Stimulated activated CD8-positive, alpha-beta memory T cell treated with anti-CD3 and anti-CD28 coated beads, Interleukin-7, amount 100 ng/mL, for 24 hours (primary cell): ENCODE results near the gene PPM1L.
"Not testable (repeated sequence)": the region's sequence is repeated elsewhere in the genome, so short reads cannot be mapped to it uniquely, and the experiment has no call there.

Experiments used
- DNase-seq: peaks from one replicate; pipeline ENCODE4 v3.0.0-alpha.2; 2020; ENCODE audit warnings: low read depth

Gene PPM1L

GRCh38 chr3:160987982-160988964 lies 232.2 kb downstream of the PPM1L start:
- DNase-seq, result no peak

- no peak for DNase-seq
These were observed 234.4 kb downstream of the PPM1L start for GRCh38 chr3:160990446-160990845.

- DNase-seq, result no peak
These were observed 236.7 kb downstream of the PPM1L start for GRCh38 chr3:160992712-160993111.

- no peak for DNase-seq
These were observed 240.8 kb downstream of the PPM1L start for GRCh38 chr3:160996811-160997210.

GRCh38 chr3:160998581-160998980 lies 242.6 kb downstream of the PPM1L start:
- no peak for DNase-seq

- DNase-seq, result no peak
These were observed 243.2 kb downstream of the PPM1L start for GRCh38 chr3:160999274-160999673.

GRCh38 chr3:161008086-161008485 lies 252.1 kb downstream of the PPM1L start:
- DNase-seq, result no peak

- DNase-seq, result not testable (repeated sequence)
These were observed 254.1 kb downstream of the PPM1L start for GRCh38 chr3:161010151-161010550.

GRCh38 chr3:161014843-161015749 lies 259.1 kb downstream of the PPM1L start:
- DNase-seq, result no peak

- DNase-seq, result no peak
These were observed 260.6 kb downstream of the PPM1L start for GRCh38 chr3:161016417-161017313.

GRCh38 chr3:161017971-161018370 lies 261.9 kb downstream of the PPM1L start:
- no peak for DNase-seq

GRCh38 chr3:161020256-161020655 lies 264.2 kb downstream of the PPM1L start:
- no peak for DNase-seq

GRCh38 chr3:161025911-161026310 lies 269.9 kb downstream of the PPM1L start:
- DNase-seq, result no peak

- DNase-seq, result no peak
These were observed 270.8 kb downstream of the PPM1L start for GRCh38 chr3:161026612-161027510.

- no peak for DNase-seq
These were observed 272.6 kb downstream of the PPM1L start for GRCh38 chr3:161028555-161029153.

GRCh38 chr3:161031134-161031533 lies 275.1 kb downstream of the PPM1L start:
- DNase-seq, result no peak

GRCh38 chr3:161034913-161035550 lies 279.0 kb downstream of the PPM1L start:
- not testable (repeated sequence) for DNase-seq

GRCh38 chr3:161035711-161036110 lies 279.7 kb downstream of the PPM1L start:
- DNase-seq, result no peak

- DNase-seq, result no peak
These were observed 282.7 kb downstream of the PPM1L start for GRCh38 chr3:161038725-161039124.
